ENCODE data around the gene TTC1.

Gene TTC1

DNA sequence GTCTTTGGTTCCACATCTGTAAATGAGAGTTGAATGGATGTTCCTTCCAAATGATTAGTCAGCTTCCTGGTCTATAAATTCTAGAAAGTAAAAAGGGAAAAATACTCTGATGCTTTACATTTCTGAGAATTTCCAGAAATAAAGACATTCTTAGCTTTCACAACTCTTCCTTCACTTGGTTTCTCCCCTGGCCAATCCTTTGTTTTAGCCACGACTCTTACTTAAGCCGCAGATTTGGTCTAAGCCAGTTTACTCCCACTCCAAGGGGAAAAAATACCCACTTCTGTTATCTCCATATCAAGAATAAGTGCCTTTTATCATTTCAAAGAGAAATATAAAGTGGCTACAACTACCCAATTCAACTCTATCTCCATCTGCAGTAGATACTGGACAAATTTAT is 80.6 kb downstream of the TTC1 start:
- no peak for DNase-seq

DNA sequence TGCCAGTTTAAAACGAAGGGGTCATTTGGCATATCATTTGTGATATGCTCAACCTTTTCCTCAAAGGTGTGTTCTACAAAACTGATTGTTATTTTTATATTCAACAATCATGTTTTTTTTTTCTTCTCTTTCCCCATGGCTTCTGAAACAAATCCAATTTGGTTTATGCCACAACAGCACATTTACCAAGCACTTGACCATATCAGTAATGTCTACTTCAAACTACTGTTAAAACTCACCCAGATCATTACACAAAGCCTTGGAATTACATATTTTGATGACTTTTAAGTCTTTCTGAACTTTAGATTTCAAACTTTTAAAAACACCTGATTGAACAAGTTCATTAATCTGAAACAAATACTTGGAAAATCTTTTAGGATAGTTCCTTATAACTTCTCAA is 81.1 kb downstream of the TTC1 start:
- DNase-seq: no peak

DNA sequence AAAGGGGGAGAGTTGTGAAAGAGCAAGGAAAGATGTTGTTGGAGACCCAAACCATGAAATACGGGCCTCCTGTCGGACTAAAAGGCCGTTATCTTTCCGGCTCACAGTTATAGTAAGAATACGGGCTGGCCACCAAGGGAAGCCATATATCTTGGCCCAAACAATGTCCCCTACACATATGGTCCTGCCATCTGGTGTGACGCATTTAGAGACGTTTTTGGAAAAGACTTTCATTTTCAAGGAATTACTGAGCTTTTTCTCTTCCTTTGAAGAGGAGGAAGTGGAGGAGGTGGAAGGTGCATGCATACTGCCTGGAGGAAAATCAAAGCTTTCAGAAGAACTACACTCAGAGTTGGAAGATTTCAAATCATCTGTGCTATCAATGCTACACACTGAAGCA is 83.6 kb downstream of the TTC1 start:
- no peak for DNase-seq

DNA sequence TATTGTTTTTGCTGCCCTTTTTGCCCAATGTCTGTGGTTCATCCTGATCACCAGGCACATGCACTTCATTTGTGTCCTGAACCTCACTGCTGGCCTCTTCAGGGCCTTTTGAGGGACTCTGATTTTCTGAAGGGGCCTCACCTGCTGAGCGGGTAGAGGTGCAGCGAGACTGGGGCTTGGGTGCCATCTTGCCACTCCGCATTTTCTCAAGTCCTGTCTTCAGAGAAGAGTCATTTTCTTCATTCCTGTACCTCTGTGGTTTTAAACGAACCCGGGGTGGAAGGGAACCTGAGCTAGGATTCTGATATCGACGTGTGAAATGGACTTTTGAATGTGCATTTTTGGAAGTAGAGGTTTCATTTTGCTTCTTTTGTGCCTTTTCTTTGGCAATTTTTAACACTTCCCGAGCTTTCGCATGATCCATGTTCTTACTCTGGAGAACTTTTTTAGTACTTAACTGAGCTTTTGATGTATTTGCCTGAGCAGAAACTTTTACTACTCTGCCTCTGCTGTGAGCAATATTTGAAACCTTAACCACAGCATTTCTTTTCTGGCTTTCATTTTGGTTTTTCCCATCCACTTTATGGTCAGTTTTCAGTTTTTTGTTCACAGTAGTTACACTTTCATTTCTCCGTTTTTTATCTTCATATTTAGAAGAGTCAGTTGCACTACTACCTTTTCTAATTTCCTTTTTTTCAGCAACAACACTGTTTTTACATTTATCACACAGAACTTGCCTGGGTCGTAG is 84.2 kb downstream of the TTC1 start:
- DNase-seq: no peak

DNA sequence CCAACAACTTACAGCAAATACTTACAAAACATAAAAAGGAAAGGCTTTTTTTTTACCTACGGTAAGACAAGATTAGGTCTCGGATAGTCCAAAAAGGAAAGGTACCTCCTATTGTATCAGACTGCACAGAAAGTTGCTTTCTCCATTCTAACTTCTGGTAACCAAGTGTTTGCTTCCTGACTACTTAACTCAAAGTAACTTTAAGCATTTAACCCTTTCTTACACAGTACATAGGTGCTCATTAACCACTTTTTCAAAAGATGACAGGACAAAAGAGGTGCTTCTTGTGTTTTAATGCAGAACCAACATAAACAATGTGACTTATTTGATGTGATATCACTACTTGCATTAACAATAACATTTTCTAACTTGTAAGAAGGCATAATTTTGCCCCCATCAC is 87.2 kb downstream of the TTC1 start:
- DNase-seq: no peak

DNA sequence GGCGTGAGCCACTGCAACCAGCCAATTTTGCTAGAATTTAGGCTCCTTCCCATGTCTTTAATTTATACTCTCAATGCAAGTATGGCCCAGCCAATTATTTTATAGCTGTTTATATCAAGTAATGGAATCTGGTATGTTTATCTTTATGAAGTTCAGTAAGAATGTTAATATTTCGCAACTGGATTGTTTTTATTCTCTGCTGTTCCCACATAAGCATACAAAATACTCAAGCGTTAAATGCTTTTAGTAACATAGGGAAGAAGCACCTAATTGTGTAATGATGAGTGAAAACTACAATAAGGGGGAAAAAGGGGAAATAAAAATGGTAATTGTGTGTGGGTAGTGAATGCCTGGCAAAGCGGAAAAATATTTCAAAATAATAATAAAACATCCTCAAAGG is 89.1 kb downstream of the TTC1 start:
- DNase-seq: no peak

DNA sequence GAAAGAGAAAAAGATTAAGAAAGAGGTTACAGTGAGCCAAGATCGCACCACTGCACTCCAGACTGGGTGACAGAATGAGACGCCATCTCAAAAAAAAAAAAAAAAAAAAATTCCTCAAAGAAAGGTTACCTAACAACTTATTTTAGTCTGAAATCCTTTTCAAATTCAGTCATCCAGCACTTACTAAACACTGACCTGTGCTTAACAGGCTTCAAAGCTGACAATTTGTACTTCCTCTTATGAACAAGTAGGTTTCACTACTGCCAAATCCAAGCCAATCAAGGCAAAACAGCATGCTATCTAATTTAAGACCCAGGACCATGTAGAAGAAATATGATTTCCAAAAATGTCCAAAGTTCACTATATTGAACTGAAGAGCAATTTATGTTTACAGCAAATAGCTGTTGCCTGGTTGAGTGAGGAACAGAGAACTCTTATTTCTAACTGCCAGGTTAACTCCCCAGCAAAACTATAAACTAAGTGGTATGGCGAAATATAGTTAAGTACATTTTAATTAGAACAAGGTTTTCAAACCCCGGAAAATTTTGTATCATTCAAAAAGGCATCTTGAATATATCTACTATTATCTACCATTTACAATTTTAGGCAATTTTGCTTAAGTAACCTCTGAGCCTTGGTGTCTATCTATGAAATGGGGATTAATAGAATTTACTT is 96.9 kb downstream of the TTC1 start:
- no peak for DNase-seq

DNA sequence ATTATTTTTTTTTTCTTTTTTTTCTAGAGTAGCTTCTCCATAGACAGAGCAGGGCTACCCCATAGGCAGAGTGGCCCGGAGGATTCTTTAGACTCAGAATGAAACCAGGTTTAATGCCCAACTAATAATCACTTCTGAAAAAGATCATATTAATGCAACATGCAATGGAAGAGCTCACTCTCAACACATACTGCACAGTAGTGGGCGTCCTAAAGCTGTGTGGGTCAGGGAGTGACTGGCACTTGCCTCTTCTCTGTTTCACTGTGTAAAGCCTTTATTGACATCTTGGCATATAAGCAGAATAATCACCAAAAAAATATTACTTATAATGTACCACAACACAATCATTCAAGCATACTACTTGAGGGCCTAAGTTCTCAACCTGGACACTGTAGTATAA is 99.2 kb downstream of the TTC1 start:
- DNase-seq: no peak
